Activated CD4-positive, alpha-beta memory T cell treated with anti-CD3 and anti-CD28 coated beads for 36 hours (primary cell): ENCODE data around the gene STARD7. TPM values are rescaled to one million over a fixed set of nuclear protein-coding genes. Genes with fewer than 3 reads are reported as not detected.

Experiments
- CTCF ChIA-PET: fragments of 350-600 bp; sonication (Branson Sonifier 250); formaldehyde crosslinking; loops from one replicate; lab custom pipeline; 2021; ENCODE audit warnings: antibody characterized with exemption, inconsistent platforms; lab: Charles Lee
- POLR2A ChIA-PET: fragments of 350-600 bp; sonication (Branson Sonifier 250); formaldehyde crosslinking; loops from one replicate; lab custom pipeline; 2021; ENCODE audit warnings: antibody characterized with exemption; lab: Charles Lee
- DNase-seq: peaks from one replicate; pipeline ENCODE4 v3.0.0-alpha.2; 2020
- H3K27ac Mint-ChIP-seq: one replicate; pipeline ENCODE4 v1.8.0; 2021; ENCODE audit warnings: mixed read lengths
- H3K27me3 Mint-ChIP-seq: one replicate; pipeline ENCODE4 v1.8.0; 2021; ENCODE audit warnings: mixed read lengths
- H3K36me3 Mint-ChIP-seq: one replicate; pipeline ENCODE4 v1.8.0; 2021; ENCODE audit warnings: mixed read lengths
- H3K4me1 Mint-ChIP-seq: one replicate; pipeline ENCODE4 v1.8.0; 2021; ENCODE audit warnings: low read depth, mixed read lengths
- H3K4me3 Mint-ChIP-seq: one replicate; pipeline ENCODE4 v1.8.0; 2021; ENCODE audit warnings: mild to moderate bottlenecking, mixed read lengths
- H3K9me3 Mint-ChIP-seq: one replicate; pipeline ENCODE4 v1.8.0; 2021; ENCODE audit warnings: mixed read lengths
- intact Hi-C: fragments of 100-400 bp; cut with micrococcal nuclease; formaldehyde crosslinking; loops from one replicate; pipeline ENCODE4 v1.15.1; 2023
- total RNA-seq, 2 experiments: library from RNA; stranded (reverse); gene quantifications; one replicate each; pipeline ENCODE4 v1.2.3, GENCODE V29; 2021

Gene STARD7
- total RNA-seq, 2 experiments from 2014 or later = 173 to 181 TPM

DNA sequence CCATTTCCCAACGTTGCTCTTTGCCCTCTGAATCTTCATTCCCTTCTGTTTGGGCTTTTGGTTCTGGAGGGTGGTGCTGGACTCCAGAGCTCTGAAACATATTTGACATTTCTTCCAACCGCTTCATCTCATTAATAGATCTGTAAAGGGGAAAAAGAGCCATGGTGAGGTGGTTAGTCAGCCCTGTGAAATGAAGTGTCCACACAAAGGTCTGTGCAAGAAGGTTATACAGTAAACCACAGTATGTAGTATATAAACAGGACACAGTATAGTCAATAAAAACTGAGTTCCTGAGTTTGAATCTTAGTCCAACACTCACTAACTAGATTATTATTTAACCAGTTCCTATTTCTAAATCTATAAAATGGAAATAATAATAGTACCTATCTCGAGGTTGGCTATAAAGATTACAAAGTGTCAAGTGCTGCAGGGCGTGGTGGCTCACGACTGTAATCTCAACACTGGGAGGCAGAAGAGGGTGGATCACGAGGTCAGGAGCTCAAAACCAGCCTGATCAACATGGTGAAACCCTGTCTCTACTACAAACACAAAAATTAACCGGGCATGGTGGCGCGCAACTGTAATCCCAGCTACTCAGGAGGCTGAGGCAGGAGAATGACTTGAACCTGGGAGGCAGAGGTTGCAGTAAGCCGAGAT, 13.1 kb downstream of the STARD7 start:
- CTCF ChIA-PET = interaction anchor here (1.1 kb wide), 1 partner anchor 21 kb away, joined by 4 read pairs; no protein-coding TSS in a partner anchor
- Mint-ChIP-seq H3K9me3 (no peaks in the 10 kb centered on the region), H3K27me3 (no peaks in the 10 kb centered on the region), H3K4me1 (peaks cover 29% of the 10 kb centered on the region), H3K27ac (no peak overlapping the region), H3K4me3 (no peak overlapping the region), H3K36me3 (peaks cover 47% of the 10 kb centered on the region)
- POLR2A ChIA-PET = no interaction called here
- intact Hi-C loops = no loop called here
- no peak for DNase-seq

GRCh38 chr2:96191937-96192670, 16.5 kb downstream of the STARD7 start:
- Mint-ChIP-seq H3K27me3 (no peaks in the 10 kb centered on the region), H3K4me3 (no peak overlapping the region), H3K4me1 (peaks cover 3% of the 10 kb centered on the region), H3K27ac (no peak overlapping the region), H3K36me3 (peaks cover 50% of the 10 kb centered on the region), H3K9me3 (no peaks in the 10 kb centered on the region)
- CTCF ChIA-PET = interaction anchor here (1.1 to 1.8 kb wide), 4 partner anchors 13 to 169 kb away, joined by 3 to 5 read pairs (median 4); no protein-coding TSS in a partner anchor
- no peak for DNase-seq
- POLR2A ChIA-PET = no interaction called here
- intact Hi-C loops = no loop called here

DNA sequence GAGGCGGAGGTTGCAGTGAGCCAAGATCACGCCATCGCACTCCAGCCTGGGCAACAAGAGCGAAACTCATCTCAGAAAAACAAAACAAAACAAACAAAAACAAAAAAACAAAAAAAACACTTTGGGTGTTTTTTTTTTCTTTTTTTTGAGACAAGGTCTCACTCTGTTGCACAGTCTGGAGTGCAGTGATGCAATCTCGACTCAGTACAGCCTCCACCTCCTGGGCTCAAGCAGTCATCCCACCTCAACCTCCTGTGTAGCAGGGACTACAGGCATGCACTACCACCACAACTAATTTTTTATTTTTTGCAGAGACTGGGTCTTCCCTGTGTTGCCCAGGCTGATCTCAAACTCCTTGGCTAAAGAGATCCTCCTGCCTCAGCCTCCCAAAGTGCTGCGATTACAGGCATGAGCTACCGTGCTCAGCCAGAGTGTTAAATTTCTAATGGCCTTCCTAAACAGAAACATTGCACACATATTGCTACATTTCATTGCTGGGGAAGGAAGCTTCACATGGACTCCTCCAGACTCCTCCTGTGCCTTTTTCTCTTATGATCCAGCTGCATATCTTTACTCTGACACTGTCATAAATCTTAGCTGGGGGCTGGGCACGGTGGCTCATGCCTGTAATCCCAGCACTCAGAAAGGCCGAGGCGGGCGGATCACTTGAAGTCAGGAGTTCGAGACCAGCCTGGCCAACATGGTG, 19.7 kb downstream of the STARD7 start:
- Mint-ChIP-seq H3K4me1 (no peaks in the 10 kb centered on the region), H3K36me3 (peaks cover 65% of the 10 kb centered on the region), H3K9me3 (no peaks in the 10 kb centered on the region), H3K27me3 (no peaks in the 10 kb centered on the region), H3K27ac (no peak overlapping the region), H3K4me3 (no peak overlapping the region)
- intact Hi-C loops = no loop called here
- ChIA-PET CTCF (interaction anchor here (0.9 to 1.4 kb wide), 4 partner anchors 15 to 196 kb away, joined by 3 to 6 read pairs (median 4); no protein-coding TSS in a partner anchor), POLR2A (no interaction called here)
- no peak for DNase-seq

DNA sequence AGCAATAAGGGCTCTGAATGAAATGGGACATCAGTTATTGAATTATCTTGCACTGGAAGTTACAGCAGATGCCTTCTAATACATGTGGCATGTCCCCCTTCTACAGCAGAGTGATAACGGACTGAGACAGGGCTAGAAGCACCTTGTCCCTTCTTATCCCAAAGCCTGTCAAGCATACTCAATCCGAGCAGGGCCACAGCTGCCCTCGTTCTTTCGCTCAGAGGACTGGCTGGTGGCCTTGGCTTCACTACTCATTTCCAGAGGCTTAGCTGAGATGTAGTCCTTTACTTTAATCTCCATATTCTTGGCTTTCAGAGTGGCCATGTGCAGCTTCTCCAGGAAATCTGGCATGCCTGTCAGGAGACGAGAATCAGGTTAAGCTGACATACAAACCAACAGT, 22.1 kb downstream of the STARD7 start:
- no peaks in the 10 kb centered on the region for H3K9me3 Mint-ChIP-seq
- no peaks in the 10 kb centered on the region for H3K27me3 Mint-ChIP-seq
- peaks cover 42% of the 10 kb centered on the region for H3K36me3 Mint-ChIP-seq
- intact Hi-C loops = no loop called here
- no peak for DNase-seq
- no peaks in the 10 kb centered on the region for H3K4me1 Mint-ChIP-seq
- CTCF ChIA-PET = interaction anchor here (0.6 to 4.1 kb wide), 3 partner anchors 12 to 73 kb away, joined by 3 to 15 read pairs (median 3); partner anchors contain the start of gene ASTL
- POLR2A ChIA-PET = no interaction called here
- no peak overlapping the region for H3K27ac Mint-ChIP-seq
- H3K4me3 Mint-ChIP-seq = no peak overlapping the region

GRCh38 chr2:96185516-96185915, 23.1 kb downstream of the STARD7 start:
- H3K9me3 Mint-ChIP-seq = no peaks in the 10 kb centered on the region
- H3K27me3 Mint-ChIP-seq = no peaks in the 10 kb centered on the region
- no peak overlapping the region for H3K4me3 Mint-ChIP-seq
- DNase-seq = no peak
- peaks cover 2% of the 10 kb centered on the region for H3K4me1 Mint-ChIP-seq
- ChIA-PET POLR2A (no interaction called here), CTCF (interaction anchor here (4.1 kb wide), 1 partner anchor 11 kb away, joined by 15 read pairs; no protein-coding TSS in a partner anchor)
- H3K36me3 Mint-ChIP-seq = peaks cover 38% of the 10 kb centered on the region
- intact Hi-C loops = no loop called here
- H3K27ac Mint-ChIP-seq = no peak overlapping the region

- POLR2A ChIA-PET = no interaction called here
- H3K4me1 Mint-ChIP-seq = peaks cover 2% of the 10 kb centered on the region
- no peaks in the 10 kb centered on the region for H3K9me3 Mint-ChIP-seq
- H3K4me3 Mint-ChIP-seq = no peak overlapping the region
- CTCF ChIA-PET = interaction anchor here (0.8 to 4.1 kb wide), 2 partner anchors 10 to 192 kb away, joined by 3 to 15 read pairs; no protein-coding TSS in a partner anchor
- no peak for DNase-seq
- peaks cover 38% of the 10 kb centered on the region for H3K36me3 Mint-ChIP-seq
- no peak overlapping the region for H3K27ac Mint-ChIP-seq
- no peaks in the 10 kb centered on the region for H3K27me3 Mint-ChIP-seq
- intact Hi-C loops = no loop called here
Observed at GRCh38 chr2:96184989-96185388, 23.6 kb downstream of the STARD7 start.

- no peak overlapping the region for H3K4me3 Mint-ChIP-seq
Observed at GRCh38 chr2:96184188-96184587, 24.4 kb downstream of the STARD7 start.

GRCh38 chr2:96181529-96181928, 27.1 kb downstream of the STARD7 start:
- peaks cover 22% of the 10 kb centered on the region for H3K36me3 Mint-ChIP-seq
- POLR2A ChIA-PET = interaction anchor here (1.3 kb wide), 1 partner anchor 40 kb away, joined by 4 read pairs; no protein-coding TSS in a partner anchor
- CTCF ChIA-PET = interaction anchor here (0.6 to 2.9 kb wide), 3 partner anchors 8 to 44 kb away, joined by 3 to 22 read pairs (median 3); partner anchors contain the start of gene ASTL
- no peaks in the 10 kb centered on the region for H3K9me3 Mint-ChIP-seq
- peaks cover 2% of the 10 kb centered on the region for H3K4me1 Mint-ChIP-seq
- intact Hi-C loops = no loop called here
- H3K27me3 Mint-ChIP-seq = no peaks in the 10 kb centered on the region
- no peak overlapping the region for H3K4me3 Mint-ChIP-seq
- no peak for DNase-seq
- H3K27ac Mint-ChIP-seq = no peak overlapping the region

More at GRCh38 chr2:96184188-96184587, 24.4 kb downstream of the STARD7 start:
- ChIA-PET POLR2A (no interaction called here), CTCF (interaction anchor here (0.8 to 4.1 kb wide), 2 partner anchors 10 to 191 kb away, joined by 3 to 15 read pairs; no protein-coding TSS in a partner anchor)
- Mint-ChIP-seq H3K9me3 (no peaks in the 10 kb centered on the region), H3K27ac (no peak overlapping the region), H3K36me3 (peaks cover 35% of the 10 kb centered on the region), H3K27me3 (no peaks in the 10 kb centered on the region), H3K4me1 (peaks cover 2% of the 10 kb centered on the region)
- intact Hi-C loops = no loop called here
- DNase-seq = no peak

- ChIA-PET POLR2A (interaction anchor here (1.3 kb wide), 1 partner anchor 39 kb away, joined by 4 read pairs; no protein-coding TSS in a partner anchor), CTCF (interaction anchor here (0.6 to 2.9 kb wide), 5 partner anchors 21 to 158 kb away, joined by 3 to 22 read pairs (median 4); partner anchors contain the start of gene ASTL)
- Mint-ChIP-seq H3K27me3 (no peaks in the 10 kb centered on the region), H3K4me3 (no peak overlapping the region), H3K9me3 (no peaks in the 10 kb centered on the region), H3K4me1 (peaks cover 2% of the 10 kb centered on the region), H3K36me3 (peaks cover 15% of the 10 kb centered on the region), H3K27ac (no peak overlapping the region)
- intact Hi-C loops = no loop called here
- no peak for DNase-seq
Observed at GRCh38 chr2:96180521-96180920, 28.1 kb downstream of the STARD7 start.

- DNase-seq = no peak
Observed at GRCh38 chr2:96180002-96180401, 28.6 kb downstream of the STARD7 start.

GRCh38 chr2:96176661-96177060, 32.0 kb downstream of the STARD7 start:
- Mint-ChIP-seq H3K4me3 (no peak overlapping the region), H3K36me3 (no peaks in the 10 kb centered on the region), H3K27ac (no peak overlapping the region), H3K4me1 (peaks cover 19% of the 10 kb centered on the region), H3K9me3 (no peaks in the 10 kb centered on the region), H3K27me3 (peaks cover 2% of the 10 kb centered on the region)
- ChIA-PET CTCF (interaction anchor here (0.6 to 5.0 kb wide), 5 partner anchors 34 to 184 kb away, joined by 3 to 474 read pairs (median 30); partner anchors contain the start of genes ADRA2B, ASTL and DUSP2), POLR2A (interaction anchor here (4.1 kb wide), 1 partner anchor 33 kb away, joined by 61 read pairs; the partner anchor contains the start of gene DUSP2)
- intact Hi-C loops = no loop called here
- no peak for DNase-seq

More at GRCh38 chr2:96180002-96180401, 28.6 kb downstream of the STARD7 start:
- H3K4me3 Mint-ChIP-seq = no peak overlapping the region
- H3K27ac Mint-ChIP-seq = no peak overlapping the region
- ChIA-PET CTCF (interaction anchor here (0.9 to 2.9 kb wide), 4 partner anchors 42 to 157 kb away, joined by 4 to 22 read pairs (median 4); partner anchors contain the start of gene ASTL), POLR2A (interaction anchor here (1.3 kb wide), 1 partner anchor 39 kb away, joined by 4 read pairs; no protein-coding TSS in a partner anchor)
- intact Hi-C loops = no loop called here
- peaks cover 11% of the 10 kb centered on the region for H3K36me3 Mint-ChIP-seq
- H3K4me1 Mint-ChIP-seq = peaks cover 2% of the 10 kb centered on the region
- peaks cover 2% of the 10 kb centered on the region for H3K27me3 Mint-ChIP-seq
- H3K9me3 Mint-ChIP-seq = no peaks in the 10 kb centered on the region
